Body of pancreas (tissue), 4 donors: ENCODE data around the gene FGA. TPM values are rescaled to one million over a fixed set of nuclear protein-coding genes. Genes with fewer than 3 reads are reported as not detected.

Experiments
- ATAC-seq: fragments of 150-250 bp; one replicate; pipeline ENCODE4 v1.9.1; 2016
- DNase-seq, 4 donors: peaks; one replicate each; pipeline ENCODE4 v3.0.0-alpha.2; 2019
- H3K27ac ChIP-seq, 4 donors: fragments of 200-600 bp; sonication (generic); 1 replicate in 3 of 4; 2 replicates in 1 of 4; pipeline versions ENCODE4 v1.5.1 to v1.6.1; 2016 to 2019; ENCODE audit warnings: mild to moderate bottlenecking in 1 of 4, mixed read lengths in 1 of 4, moderate library complexity in 1 of 4
- H3K27me3 ChIP-seq, 2 donors: fragments of 200-600 bp; sonication (generic); one replicate each; pipeline ENCODE4 v1.6.0; 2016; ENCODE audit warnings: mild to moderate bottlenecking in 1 of 2
- H3K36me3 ChIP-seq, 2 donors: fragments of 200-600 bp; sonication (generic); replicated peaks in 1 of 2; 2 replicates each; pipeline ENCODE4 v1.5.1; 2016; ENCODE audit warnings: low read depth in 2 of 2; ENCODE audit not compliant: insufficient read depth in 1 of 2
- H3K4me1 ChIP-seq: fragments of 200-600 bp; sonication (generic); one replicate; pipeline ENCODE4 v1.6.0; 2016
- H3K4me3 ChIP-seq, 2 donors: fragments of 200-600 bp; sonication (generic); 1 replicate in 1 of 2; 2 replicates in 1 of 2; pipeline ENCODE4 v1.5.1; 2016 to 2019
- H3K9me3 ChIP-seq, 3 donors: fragments of 200-600 bp; sonication (generic); 1 replicate in 2 of 3; 2 replicates in 1 of 3; pipeline ENCODE4 v1.5.1; 2016
- POLR2A ChIP-seq, 3 donors: fragments of 450-650 bp; IDR thresholded peaks; one replicate each; pipeline ENCODE4 v1.6.1; 2016; ENCODE audit warnings: antibody characterized with exemption in 3 of 3, mild to moderate bottlenecking in 2 of 3
- WGBS, 2 donors: methylation state at CpG; one replicate each; pipeline ENCODE4 v1.1.5; 2017; 5-methylcytosine and 5-hydroxymethylcytosine counted together
- intact Hi-C: fragments of 100-400 bp; cut with DNase I; formaldehyde crosslinking; loops from one replicate; pipeline ENCODE4 v1.15.1; 2023
- total RNA-seq, 2 donors: library from RNA; depleted of rRNA; stranded (reverse); fragments of >200 nt; gene quantifications; one replicate each; pipeline ENCODE4 v1.1.0, GENCODE V29; 2016
- TF ChIP-seq, protein P1 (sequence below), 7 experiments: fragments of 450-650 bp in 4 of 7; fragments of 200-600 bp in 3 of 7; sonication (generic) in 3 of 7; IDR thresholded peaks; one replicate each; pipeline ENCODE4 v1.5.1; 2016 to 2019; ENCODE audit warnings: antibody characterized with exemption in 7 of 7

FGA gene
- total RNA-seq, 2 donors from 2014 or later = 1.0 TPM; not detected in 1

DNA sequence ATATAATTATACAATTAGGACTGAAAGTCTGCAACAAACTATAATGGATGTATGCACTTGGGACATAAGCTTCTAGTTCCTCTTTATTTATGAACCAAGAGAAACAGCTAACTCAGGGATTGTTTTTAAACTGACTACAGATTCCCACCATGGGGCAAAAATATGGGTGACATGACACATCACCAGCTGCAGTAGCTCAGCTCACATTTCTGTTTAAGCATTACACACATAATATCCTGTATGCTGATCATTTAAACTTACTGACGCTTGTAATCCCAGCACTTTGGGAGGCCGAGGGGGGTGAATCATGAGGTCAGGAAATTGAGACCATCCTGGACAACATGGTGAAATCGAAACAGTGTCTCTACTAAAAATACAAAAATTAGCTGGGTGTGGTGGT, 16.2 kb downstream of the FGA start:
- no peaks in the 10 kb centered on the region for H3K36me3 ChIP-seq
- DNase-seq (no peak), ATAC-seq (no peak)
- H3K27ac ChIP-seq = no peak overlapping the region
- WGBS, 2 donors = 77 to 80% methylated on average over 3 of the region's 3 CpGs
- H3K4me3 ChIP-seq = no peak overlapping the region
- no peaks in the 10 kb centered on the region for H3K27me3 ChIP-seq
- intact Hi-C loops = no loop called here
- no peaks in the 10 kb centered on the region for H3K4me1 ChIP-seq
- H3K9me3 ChIP-seq = no peaks in the 10 kb centered on the region
- TF ChIP-seq POLR2A (IDR thresholded peaks at IDR 0.05) = no peak

DNA sequence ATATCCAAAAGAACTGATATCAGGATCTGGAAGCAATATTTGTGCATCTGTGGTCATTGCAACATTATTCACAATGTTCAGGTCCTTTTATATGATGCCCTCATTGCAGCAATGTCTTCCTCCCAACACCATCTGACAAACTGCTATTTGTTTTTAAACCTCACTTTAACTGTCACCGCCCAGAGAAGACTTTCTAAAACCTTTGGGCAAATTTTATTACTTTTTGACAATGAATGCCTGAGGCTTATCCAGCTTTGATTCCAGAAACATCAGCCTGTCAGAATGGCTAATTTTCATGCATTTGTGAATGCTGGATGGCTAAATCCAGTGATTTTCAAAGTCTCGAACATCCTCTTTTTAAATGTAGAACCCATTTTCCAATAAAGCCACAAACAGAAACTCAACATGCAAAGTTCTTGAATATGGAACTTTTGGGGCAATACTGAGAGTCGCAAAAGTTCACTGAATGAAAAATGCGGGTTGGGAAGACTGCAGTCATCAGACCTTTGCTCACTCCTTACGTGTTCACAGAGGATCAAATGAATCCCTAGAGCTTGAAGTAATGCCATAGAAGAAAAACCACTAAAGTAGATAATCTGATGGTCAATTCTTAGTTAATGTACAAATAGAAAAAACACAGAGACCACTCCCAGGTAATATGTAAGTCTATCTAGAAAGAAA, 17.2 kb downstream of the FGA start:
- no peak for DNase-seq
- WGBS, 2 donors = 80 to 84% methylated on average over 5 of the region's 5 CpGs
- Histone ChIP-seq H3K27me3 (no peaks in the 10 kb centered on the region), H3K36me3 (no peaks in the 10 kb centered on the region), H3K9me3 (no peaks in the 10 kb centered on the region), H3K4me3 (no peak overlapping the region), H3K27ac (no peak overlapping the region), H3K4me1 (no peaks in the 10 kb centered on the region)
- no peak for ATAC-seq
- intact Hi-C loops = no loop called here
- TF ChIP-seq POLR2A (IDR thresholded peaks at IDR 0.05) = no peak
- TF ChIP-seq, protein P1, sequence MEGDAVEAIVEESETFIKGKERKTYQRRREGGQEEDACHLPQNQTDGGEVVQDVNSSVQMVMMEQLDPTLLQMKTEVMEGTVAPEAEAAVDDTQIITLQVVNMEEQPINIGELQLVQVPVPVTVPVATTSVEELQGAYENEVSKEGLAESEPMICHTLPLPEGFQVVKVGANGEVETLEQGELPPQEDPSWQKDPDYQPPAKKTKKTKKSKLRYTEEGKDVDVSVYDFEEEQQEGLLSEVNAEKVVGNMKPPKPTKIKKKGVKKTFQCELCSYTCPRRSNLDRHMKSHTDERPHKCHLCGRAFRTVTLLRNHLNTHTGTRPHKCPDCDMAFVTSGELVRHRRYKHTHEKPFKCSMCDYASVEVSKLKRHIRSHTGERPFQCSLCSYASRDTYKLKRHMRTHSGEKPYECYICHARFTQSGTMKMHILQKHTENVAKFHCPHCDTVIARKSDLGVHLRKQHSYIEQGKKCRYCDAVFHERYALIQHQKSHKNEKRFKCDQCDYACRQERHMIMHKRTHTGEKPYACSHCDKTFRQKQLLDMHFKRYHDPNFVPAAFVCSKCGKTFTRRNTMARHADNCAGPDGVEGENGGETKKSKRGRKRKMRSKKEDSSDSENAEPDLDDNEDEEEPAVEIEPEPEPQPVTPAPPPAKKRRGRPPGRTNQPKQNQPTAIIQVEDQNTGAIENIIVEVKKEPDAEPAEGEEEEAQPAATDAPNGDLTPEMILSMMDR (IDR thresholded peaks at IDR 0.05) = no peak

DNA sequence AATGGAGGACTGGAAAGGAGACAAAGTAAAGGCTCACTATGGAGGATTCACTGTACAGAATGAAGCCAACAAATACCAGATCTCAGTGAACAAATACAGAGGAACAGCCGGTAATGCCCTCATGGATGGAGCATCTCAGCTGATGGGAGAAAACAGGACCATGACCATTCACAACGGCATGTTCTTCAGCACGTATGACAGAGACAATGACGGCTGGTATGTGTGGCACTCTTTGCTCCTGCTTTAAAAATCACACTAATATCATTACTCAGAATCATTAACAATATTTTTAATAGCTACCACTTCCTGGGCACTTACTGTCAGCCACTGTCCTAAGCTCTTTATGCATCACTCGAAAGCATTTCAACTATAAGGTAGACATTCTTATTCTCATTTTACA, 21.0 kb downstream of the FGA start:
- 68 to 83% methylated on average over 5 of the region's 5 CpGs for WGBS, 2 donors
- Histone ChIP-seq H3K36me3 (no peaks in the 10 kb centered on the region), H3K9me3 (no peaks in the 10 kb centered on the region), H3K27me3 (no peaks in the 10 kb centered on the region), H3K4me3 (no peak overlapping the region), H3K27ac (no peak overlapping the region), H3K4me1 (no peaks in the 10 kb centered on the region)
- intact Hi-C loops = no loop called here
- DNase-seq (no peak), ATAC-seq (no peak)
- TF ChIP-seq, protein P1 (IDR thresholded peaks at IDR 0.05) = no peak
- TF ChIP-seq POLR2A (IDR thresholded peaks at IDR 0.05) = no peak

DNA sequence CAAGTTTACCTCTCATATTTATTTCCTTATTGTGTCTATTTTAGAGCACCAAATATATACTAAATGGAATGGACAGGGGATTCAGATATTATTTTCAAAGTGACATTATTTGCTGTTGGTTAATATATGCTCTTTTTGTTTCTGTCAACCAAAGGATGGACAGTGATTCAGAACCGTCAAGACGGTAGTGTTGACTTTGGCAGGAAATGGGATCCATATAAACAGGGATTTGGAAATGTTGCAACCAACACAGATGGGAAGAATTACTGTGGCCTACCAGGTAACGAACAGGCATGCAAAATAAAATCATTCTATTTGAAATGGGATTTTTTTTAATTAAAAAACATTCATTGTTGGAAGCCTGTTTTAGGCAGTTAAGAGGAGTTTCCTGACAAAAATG, 21.5 kb downstream of the FGA start:
- Histone ChIP-seq H3K27ac (no peak overlapping the region), H3K4me3 (no peak overlapping the region), H3K4me1 (no peaks in the 10 kb centered on the region), H3K9me3 (no peaks in the 10 kb centered on the region), H3K27me3 (no peaks in the 10 kb centered on the region), H3K36me3 (no peaks in the 10 kb centered on the region)
- TF ChIP-seq, protein P1 (IDR thresholded peaks at IDR 0.05) = no peak
- no peak for TF ChIP-seq POLR2A (IDR thresholded peaks at IDR 0.05)
- DNase-seq (no peak), ATAC-seq (no peak)
- 38 to 40% methylated on average over 3 of the region's 3 CpGs for WGBS, 2 donors
- intact Hi-C loops = no loop called here

DNA sequence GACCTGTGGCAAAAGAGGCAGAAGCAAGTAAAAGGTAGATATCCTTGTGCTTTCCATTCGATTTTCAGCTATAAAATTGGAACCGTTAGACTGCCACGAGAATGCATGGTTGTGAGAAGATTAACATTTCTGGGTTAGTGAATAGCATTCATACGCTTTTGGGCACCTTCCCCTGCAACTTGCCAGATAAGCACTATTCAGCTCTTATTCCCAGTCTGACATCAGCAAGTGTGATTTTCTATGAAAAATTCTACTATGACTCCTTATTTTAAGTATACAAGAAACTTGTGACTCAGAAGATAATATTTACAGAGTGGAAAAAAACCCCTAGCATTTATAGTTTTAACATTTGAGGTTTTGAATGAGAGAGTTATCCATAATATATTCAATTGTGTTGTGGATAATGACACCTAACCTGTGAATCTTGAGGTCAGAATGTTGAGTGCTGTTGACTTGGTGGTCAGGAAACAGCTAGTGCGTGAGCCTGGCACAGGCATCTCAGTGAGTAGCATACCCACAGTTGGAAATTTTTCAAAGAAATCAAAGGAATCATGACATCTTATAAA, 23.8 kb downstream of the FGA start:
- WGBS, 2 donors = 61 to 74% methylated on average over 5 of the region's 5 CpGs
- Histone ChIP-seq H3K9me3 (no peaks in the 10 kb centered on the region), H3K4me3 (no peak overlapping the region), H3K27ac (no peak overlapping the region), H3K4me1 (no peaks in the 10 kb centered on the region), H3K27me3 (no peaks in the 10 kb centered on the region), H3K36me3 (no peaks in the 10 kb centered on the region)
- no peak for ATAC-seq
- DNase-seq = no peak
- intact Hi-C loops = no loop called here
- TF ChIP-seq, protein P1 (IDR thresholded peaks at IDR 0.05) = no peak
